ENCODE measurements around the gene RUNDC1. TPM values are rescaled to one million over a fixed set of nuclear protein-coding genes. Genes with fewer than 3 reads are reported as not detected.
"Not testable (repeated sequence)": the region's sequence is repeated elsewhere in the genome, so short reads cannot be mapped to it uniquely, and the experiment has no call there.

Gene RUNDC1
- total RNA-seq, 2 donors from 2014 or later = 10.6 to 14.1 TPM

- no peak for DNase-seq (ENCODE audit: low spot score)
- intact Hi-C loops (cut with DNase I) = no loop called here
Observed at GRCh38 chr17:42989141-42989540, 8.8 kb downstream of the RUNDC1 start.

GRCh38 chr17:42989726-42990652, 9.6 kb downstream of the RUNDC1 start:
- DNase-seq (ENCODE audit: low spot score) = no peak
- intact Hi-C loops (cut with DNase I) = no loop called here

GRCh38 chr17:42991471-42991870, 11.1 kb downstream of the RUNDC1 start:
- DNase-seq (ENCODE audit: low spot score) = no peak
- intact Hi-C loops (cut with DNase I) = no loop called here

DNA sequence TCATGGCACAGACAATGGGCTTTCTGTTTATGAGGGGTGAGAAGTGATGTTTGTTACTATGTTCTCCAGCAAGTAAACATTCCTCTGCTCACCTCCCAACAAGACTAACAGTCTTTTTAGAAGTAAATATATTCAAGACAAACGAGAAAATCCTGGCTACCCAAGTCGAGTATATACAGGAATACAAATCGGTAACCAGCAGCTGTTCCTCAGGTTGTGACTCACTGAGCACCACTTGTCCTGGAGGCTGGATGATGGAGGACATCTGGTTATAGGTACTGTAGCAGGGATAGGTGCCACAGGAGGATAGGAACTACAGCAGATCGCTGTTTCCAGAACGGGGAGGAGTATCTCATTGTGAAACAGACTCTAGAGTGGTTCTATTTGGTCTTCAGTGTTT, 12.5 kb downstream of the RUNDC1 start:
- intact Hi-C loops (cut with DNase I) = no loop called here
- DNase-seq (ENCODE audit: low spot score) = no peak

- intact Hi-C loops (cut with DNase I); DNase-seq (ENCODE audit: low spot score): not testable (repeated sequence)
Observed at GRCh38 chr17:42993913-42994312, 13.5 kb downstream of the RUNDC1 start.

DNA sequence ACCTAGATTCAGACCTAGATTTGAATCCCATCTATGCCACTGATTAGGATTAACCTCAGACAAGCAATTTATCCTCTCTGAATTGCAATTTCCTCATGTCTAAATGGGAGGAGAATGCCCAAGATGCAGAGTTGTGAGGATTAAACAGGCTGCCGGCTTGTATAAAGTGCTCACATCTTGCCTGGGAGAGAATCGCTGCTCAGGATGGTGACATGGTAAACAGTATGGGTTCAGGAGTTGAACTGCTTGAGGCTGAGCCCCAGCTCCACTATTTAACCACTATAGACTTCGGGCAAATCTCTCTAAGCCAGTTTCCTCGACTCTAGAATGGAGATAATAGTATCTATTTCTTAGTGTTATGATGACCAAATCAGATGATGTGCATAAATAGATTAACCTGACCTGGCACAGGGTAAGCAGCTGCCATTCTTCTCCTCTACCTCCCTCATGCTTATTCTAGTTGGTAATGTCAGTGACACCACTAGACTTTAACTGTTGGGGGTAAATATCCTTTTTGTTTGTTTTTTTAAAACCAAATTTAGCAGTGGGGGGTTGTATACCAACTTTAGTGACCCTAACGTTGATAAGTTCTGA, 17.1 kb downstream of the RUNDC1 start:
- intact Hi-C loops (cut with DNase I) = no loop called here
- no peak for DNase-seq (ENCODE audit: low spot score)

DNA sequence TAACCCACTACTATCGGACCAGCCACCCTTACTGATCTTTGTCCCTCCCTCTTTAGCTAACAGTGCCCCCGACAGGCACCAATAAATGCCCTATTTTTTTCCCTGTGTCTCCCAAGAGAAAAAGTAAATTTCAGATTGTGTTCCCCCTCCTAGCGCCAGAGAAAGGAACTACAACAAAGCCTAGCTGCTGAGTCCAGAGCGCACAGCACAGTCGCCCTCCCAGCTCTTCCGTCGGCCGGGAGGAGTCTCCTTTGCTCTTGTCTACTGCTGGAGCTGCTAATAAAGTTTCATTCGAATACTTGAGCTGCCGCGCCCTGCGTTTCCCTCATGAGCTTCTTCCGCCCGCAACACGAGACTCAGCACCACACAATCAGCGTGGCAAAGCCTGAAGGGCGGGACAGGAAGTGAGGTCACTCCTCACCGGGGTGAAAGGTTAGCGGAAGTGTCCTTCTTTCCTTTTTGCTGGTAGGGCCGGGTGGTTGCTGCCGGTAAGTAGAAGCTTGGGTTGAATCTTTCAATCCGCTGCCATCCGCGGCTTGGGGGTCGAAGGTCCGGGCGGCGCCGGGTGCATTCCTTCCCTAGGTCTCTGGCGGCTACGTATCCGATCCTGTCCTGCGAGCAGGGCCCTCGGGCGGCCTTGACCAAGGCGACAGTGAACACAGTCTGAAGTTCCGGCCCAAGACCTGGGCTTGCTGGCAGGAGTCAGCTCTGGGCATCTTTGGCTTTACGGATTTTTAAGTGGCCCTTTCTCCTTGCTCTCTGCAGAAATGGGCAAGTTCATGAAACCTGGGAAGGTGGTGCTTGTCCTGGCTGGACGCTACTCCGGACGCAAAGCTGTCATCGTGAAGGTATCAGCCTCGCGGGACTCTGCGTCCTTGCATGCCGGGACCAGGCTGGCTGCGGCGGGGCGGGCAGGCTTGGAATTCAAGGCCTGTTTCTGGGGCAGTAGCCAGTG, 17.9 kb downstream of the RUNDC1 start, which contains the start of gene RPL27:
TSS of gene RPL27 (plus strand) at position 436 of the 955 bp plus-strand sequence. CDS start at position 768, 332 bp downstream.
- peak; percentile 99 for DNase-seq (ENCODE audit: low spot score)
- intact Hi-C loops (cut with DNase I) = no loop called here

DNA sequence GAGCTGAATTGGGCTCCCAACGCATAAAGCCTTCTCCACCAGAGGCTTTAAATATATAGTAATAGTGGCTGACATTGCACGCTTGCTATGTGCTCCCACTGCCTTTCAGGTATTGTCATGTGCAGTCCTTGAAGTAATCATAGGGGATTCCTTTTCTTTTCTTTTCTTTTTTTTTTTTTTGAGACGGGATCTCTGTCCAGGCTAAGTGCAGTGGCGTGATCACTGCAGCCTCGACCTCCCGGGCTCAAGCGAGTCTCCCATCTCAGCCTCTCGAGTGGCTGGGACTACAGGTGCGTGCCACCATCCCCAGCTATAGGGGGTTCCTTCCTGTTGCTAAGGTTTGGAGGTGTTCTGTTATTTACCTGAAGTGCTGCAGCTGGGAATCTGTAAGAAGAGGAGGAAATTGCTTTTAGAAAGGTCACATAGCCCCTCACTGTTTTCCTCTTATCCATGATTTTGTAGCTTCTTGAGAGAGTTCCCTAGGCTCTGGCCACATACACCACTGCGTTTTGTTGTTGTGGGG, 18.7 kb downstream of the RUNDC1 start:
- DNase-seq (ENCODE audit: low spot score) = no peak
- intact Hi-C loops (cut with DNase I) = no loop called here

GRCh38 chr17:43000894-43001293, 20.5 kb downstream of the RUNDC1 start:
- intact Hi-C loops (cut with DNase I) = not testable (repeated sequence)
- DNase-seq (ENCODE audit: low spot score) = peak; percentile 65

DNA sequence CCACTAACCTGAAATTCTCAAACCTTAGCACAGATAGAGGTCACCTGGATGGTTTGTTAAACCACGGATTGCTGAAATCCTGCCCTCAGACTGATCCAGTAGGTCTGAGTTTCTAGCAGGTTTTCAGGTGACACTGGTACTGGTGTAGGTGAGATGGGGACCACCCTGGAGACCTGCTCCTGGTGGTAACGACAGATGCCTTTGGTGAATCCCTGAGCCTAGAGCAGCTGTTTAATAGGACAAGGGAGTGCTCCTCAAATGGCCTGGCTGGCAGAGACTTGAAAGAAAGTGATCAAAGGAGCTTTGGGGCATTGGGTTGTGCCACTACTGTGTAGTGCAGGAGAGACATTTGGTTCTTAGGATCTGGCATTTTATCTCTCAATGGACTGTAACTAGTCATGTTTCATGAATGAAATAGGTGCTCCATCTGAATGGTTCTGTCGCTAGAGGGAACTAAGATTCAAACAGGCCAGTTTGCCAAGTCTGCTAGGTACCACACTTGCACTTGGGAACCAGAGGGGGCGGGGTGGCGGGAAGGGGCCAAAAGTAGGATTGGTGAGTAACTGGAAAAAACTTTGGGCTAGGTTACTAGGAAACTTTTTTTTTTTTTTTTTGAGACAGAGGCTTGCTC, 23.3 kb downstream of the RUNDC1 start:
- DNase-seq (ENCODE audit: low spot score) = peak; percentile 79
- intact Hi-C loops (cut with DNase I) = no loop called here

DNA sequence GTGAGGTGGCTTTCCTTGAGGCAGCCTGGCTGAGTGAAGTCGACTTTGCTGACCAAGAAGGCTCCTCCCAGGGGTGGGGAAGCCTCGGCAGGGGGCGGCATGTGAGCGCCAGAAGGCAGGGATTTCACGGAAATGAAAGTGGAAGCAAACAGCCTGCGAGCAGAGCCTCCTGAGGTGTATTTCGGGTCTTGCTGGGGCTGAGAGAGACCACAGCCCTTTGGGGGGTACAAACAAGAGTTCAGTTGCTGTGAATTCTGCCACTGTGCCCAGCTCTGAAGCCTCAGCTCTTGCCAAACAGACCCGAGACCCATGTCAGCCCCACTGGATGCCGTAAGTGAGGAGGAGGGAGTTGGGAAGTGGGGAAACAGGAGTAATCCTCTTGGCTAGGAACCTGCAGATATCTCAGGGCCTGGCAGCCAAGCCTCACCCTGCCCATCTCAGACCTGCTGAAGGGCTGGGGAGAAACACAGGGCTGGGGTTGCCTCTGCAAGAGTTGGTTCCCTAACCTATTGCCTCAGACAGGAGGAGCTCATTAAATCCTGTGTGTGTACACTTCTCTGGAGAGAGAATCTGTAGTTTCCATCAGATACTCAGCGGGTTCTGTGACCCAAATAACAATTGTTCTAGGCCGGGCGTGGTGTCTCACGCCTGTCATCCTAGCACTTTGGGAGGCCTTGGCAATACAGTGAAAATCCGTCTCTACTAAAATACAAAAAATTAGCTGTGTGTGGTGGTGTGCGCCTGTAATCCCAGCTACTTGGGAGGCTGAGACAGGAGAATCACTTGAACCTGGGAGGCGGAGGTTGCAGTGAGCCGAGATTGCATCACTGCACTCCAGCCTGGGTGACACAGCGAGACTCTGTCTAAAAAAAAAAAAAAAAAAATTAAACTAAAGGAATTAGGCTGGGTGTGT, 26.5 kb downstream of the RUNDC1 start, which contains the start of gene IFI35:
TSS of gene IFI35 (plus strand) at position 146 of the 913 bp plus-strand sequence. CDS start at position 310, 164 bp downstream.
- DNase-seq (ENCODE audit: low spot score) = peak; percentile 95
- intact Hi-C loops (cut with DNase I) = no loop called here

DNA sequence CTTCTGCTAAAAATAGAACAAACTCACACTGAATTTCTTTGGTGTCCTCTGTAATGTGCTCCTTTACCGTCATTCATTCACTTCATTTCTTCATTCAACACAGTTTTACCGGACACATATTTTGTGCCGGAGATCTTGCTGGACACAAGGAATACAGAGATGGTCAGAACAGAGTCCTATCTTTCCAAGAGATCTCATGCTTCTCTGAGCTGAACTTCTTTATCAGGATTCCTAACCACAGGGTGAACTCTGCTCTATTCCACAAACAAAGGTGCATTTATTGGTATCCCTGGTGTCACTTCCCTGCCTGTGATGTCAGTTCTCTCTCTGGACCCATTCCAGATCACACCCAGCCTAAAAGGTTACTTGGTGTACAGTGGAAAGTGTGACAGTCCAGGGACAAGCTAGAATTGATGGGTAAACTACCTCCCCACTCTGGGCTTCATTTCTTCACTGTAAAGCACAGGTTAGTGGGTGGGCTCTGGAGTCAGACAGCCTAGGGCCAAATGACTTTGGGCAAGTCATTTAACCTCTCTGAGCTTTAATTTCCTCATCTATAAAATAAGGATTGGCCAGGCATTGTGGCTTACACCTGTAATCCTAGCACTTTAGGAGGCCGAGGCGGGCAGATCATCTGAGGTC, 30.4 kb downstream of the RUNDC1 start:
- no peak for DNase-seq (ENCODE audit: low spot score)
- intact Hi-C loops (cut with DNase I) = loop anchor here in 1 of 2 donors (10.0 kb wide), 1 partner anchor 164 kb away; the partner anchor contains the start of gene NBR1

GRCh38 chr17:43011728-43012472, 31.5 kb downstream of the RUNDC1 start:
- peak; percentile 83 for DNase-seq (ENCODE audit: low spot score)
- intact Hi-C loops (cut with DNase I) = loop anchor here in 1 of 2 donors (10.0 kb wide), 1 partner anchor 163 kb away; the partner anchor contains the start of gene NBR1

DNA sequence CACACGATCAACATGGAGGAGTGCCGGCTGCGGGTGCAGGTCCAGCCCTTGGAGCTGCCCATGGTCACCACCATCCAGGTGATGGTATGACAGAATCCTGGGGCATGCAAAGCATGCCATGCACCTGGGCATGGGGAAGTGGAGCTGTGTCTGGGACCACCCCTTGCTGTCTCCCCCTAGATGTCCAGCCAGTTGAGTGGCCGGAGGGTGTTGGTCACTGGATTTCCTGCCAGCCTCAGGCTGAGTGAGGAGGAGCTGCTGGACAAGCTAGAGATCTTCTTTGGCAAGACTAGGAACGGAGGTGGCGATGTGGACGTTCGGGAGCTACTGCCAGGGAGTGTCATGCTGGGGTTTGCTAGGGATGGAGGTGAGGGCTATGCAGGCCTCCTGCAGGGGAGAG, 32.9 kb downstream of the RUNDC1 start:
- intact Hi-C loops (cut with DNase I) = loop anchor here in 1 of 2 donors (10.0 kb wide), 1 partner anchor 162 kb away; the partner anchor contains the start of gene NBR1
- no peak for DNase-seq (ENCODE audit: low spot score)

GRCh38 chr17:43014020-43014648, 33.8 kb downstream of the RUNDC1 start:
- DNase-seq (ENCODE audit: low spot score) = no peak

More at GRCh38 chr17:43014020-43014648, 33.8 kb downstream of the RUNDC1 start:
- intact Hi-C loops (cut with DNase I) = loop anchor here in 1 of 2 donors (10.0 kb wide), 1 partner anchor 161 kb away; the partner anchor contains the start of gene NBR1
